Measurements from ENCODE around the gene FLYWCH2.

The FLYWCH2 gene

GRCh38 chr16:2882650-2883457 is at the start of gene FLYWCH2:
TSS of gene FLYWCH2 (plus strand) at chr16:2883215. CDS start at chr16:2896450, 13,235 bp downstream.
- DNase-seq = peak; percentile 89

- DNase-seq = no peak
Measured at GRCh38 chr16:2833776-2834175, 49.2 kb upstream of the FLYWCH2 start.

DNA sequence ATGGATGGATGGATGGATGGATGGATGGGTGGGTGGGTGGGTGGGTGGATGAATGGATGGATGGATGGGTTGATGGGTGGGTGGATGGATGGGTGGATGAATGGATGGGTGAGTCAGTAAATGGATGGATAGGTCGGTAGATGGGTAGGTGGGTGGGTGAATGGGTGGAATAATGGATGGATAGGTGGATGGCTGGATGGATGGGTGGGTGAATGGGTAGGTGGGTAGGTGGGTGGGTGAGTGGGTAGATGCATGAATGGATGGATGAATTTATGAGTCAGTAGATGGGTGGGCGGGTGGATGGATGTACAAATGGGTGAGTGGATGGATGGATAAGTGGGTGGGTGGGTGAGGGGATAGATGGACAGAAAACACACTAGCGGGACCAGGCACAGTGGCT is 48.0 kb upstream of the FLYWCH2 start:
- DNase-seq = no peak

GRCh38 chr16:2835638-2836493 is 47.1 kb upstream of the FLYWCH2 start:
- no peak for DNase-seq

- no peak for DNase-seq
Measured at GRCh38 chr16:2836646-2837508, 46.1 kb upstream of the FLYWCH2 start.

GRCh38 chr16:2838928-2839327 is 44.1 kb upstream of the FLYWCH2 start:
- DNase-seq = no peak

DNA sequence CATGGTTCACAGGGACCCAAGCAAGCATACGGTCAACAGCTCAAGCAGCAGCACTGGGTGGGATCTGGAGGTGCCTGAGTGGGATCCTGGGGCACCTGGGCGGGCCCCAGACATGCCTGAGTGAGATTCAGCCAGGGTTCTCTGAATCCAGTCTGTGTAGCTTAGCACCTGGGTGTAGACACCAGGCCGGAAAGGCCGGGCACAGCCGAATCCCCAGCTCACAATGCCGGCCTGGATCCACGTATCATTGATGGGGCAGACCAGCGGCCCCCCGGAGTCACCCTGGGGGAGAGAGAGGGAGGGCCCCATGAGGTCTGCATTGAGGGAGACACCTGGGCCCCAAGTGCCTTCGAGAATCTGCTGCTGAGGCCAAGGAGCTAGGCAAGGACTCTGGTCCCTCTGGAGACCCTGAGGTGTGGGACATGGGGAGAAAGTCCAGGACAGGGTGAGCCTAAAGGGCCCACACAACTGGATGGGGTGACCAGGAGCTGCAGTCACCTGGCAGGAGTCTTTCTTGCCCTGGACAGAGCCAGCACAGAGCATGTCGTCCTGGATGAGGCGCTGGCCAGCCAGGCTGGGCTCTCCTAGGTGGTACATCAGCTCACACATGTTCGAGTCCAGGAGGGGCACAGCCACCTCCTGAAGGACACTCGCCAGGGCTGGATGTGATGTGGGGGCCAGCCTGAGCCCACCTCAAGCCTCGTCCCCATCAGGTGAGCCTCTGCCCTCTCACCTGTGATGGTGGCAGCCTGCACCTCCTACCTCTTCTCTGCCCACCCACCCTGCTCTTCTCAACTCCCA is 43.2 kb upstream of the FLYWCH2 start:
- no peak for DNase-seq

- DNase-seq = no peak
Measured at GRCh38 chr16:2840914-2841313, 42.1 kb upstream of the FLYWCH2 start.

GRCh38 chr16:2841606-2842339 is 41.2 kb upstream of the FLYWCH2 start:
- no peak for DNase-seq

DNA sequence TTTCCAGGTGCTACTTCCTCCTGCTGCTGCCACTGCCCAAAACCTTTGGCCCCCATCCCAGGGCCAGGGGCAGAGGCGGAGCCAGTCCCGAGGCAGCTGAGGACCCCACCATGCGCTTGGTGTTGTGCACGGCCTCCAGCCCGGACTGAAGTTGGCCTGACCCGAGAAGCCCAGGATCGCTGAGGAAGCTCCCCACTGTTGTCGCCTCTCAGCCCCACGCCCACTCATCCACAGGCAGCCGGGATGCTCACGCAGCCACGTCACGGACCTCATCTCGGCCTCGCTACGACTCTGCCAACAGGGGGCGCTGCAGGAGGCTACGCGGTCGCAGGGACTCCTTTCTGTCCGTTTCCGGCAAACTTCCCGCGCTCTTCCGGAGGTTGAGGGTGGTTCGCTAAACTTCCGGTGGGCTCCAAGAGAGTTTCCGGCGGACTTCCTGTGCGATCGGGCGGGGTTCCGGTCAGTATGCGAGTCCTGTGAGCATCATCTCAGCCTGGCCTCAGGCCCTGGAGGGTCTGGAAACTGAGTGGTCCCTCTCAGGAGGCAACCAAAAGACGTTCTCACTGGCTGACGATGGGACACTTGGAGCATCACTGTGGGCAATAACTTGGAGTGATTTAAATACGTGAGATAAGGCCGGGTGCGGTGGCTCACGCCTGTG is 40.5 kb upstream of the FLYWCH2 start:
- DNase-seq = no peak

DNA sequence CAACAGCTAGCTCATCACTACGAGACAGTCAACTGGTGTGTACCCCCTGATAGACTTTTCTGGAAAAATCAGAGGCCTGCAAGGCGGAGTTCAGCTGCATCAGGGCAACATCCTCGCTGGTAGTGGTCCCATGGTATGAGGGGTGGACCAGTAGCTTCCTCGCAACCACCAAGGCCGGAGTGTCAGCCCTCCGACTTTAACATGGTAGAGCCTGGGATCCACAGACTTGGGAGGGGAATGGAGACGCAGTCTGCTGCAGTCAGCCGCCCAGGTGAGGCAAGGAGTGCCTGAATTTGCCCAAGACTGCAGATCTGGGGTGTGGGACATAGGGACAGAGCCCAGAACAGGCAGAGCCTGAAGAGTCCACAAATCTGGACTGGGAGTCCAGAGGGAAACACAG is 39.5 kb upstream of the FLYWCH2 start:
- DNase-seq = no peak

DNA sequence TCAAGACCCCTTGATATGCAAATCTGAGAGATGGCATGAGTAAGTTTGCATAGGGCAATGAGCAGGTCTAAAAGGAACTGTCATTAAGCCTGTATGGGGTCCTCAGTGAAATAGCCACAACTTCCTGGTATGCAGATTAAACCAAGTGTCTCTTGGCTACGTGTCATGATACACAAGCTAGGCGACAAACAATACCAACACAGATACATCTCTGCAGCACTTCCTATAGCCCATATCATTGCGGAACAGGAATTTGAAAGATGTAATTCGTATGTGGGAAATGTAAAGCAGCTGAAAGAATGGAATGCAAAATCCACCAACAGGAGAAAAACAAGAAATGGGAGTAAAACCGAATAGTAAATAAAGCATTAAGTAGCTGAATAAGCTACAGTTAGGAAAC is 37.9 kb upstream of the FLYWCH2 start:
- DNase-seq = peak; percentile 19

DNA sequence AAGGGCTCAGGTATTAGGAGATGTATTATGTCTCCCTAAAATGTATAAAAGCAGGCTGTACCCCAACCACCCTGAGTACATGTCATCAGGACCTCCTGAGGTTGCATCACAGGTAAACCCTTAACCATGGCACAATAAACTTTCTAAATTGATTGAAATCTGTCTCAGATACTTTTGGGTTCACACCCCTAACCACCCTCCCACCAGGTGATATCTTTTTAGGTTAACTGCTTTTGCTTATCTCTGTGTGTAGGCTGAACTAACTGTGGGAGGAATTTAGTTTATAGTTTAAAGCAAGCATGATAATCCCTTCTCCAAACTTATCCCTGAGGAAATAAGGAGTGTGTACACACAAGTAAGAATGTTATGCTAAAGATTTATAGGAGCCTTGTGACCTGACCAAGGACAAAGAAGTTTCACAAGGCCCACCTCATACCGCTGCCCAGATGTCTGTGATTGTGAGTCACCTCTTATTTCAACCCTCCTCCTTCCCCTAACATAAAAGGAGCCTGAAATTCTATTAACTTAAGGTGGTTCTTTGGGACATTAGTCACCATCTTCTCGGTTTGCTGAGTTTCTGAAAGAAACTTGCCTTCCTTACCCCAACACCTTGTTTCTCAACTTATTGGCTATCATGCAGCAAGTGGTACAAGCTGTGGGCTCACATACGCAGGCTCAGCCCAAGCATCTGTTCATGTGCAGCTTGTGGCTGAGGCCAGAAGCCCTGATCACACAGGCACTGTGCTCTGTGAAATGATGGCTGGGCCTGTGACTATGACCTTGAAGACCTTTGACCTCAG is 36.3 kb upstream of the FLYWCH2 start:
- DNase-seq = no peak

GRCh38 chr16:2848933-2849725 is 33.9 kb upstream of the FLYWCH2 start:
- no peak for DNase-seq

DNA sequence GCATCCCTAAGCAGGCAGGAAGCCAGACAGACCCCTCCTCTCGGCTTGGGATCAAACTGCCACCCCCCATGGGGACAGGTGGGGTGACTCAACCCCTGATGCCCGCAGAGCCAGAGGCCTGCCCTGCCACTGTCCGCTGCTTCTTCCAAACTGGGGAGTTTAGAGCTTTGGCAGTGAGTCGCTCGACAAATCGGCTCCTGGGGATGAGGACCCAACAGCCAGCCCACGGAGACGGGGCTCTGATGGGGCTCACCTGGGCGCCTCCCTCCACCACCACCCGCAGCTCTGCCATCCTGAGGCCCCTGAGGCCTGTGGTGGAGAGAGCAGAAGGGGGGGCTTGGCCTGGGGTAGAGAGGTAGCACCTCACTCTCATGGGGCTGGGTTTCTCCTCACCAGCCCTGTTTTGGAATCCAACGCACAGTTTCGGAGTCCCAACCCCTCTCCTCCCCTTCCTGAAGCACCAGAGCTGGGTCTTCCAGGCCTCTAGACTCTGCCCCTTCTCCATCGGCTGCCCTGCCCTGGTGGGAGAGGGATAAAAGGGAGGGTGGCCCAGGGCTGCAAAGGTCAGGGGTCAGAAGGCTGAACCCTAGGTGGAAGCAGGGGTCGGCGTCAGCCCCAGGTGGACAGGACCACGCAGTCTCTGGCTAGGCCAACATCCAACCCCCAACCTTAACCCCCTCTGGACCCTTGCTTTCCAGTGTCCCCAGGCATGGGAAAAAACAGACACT is 30.8 kb upstream of the FLYWCH2 start:
- no peak for DNase-seq

- no peak for DNase-seq
Measured at GRCh38 chr16:2852731-2853507, 30.1 kb upstream of the FLYWCH2 start.

GRCh38 chr16:2853531-2854073 is 29.4 kb upstream of the FLYWCH2 start:
- DNase-seq = no peak
